Skeletal muscle satellite cell (primary cell): ENCODE data around the gene SHLD1.

Experiments
- H3K27me3 ChIP-seq: 2 replicates; pipeline ENCODE4 v1.7.0; 2013; ENCODE audit warnings: low read length; ENCODE audit not compliant: control insufficient read depth, insufficient read depth
- H3K36me3 ChIP-seq: 2 replicates; pipeline ENCODE4 v1.7.0; 2013; ENCODE audit warnings: mild to moderate bottlenecking, control low read depth, low read length; ENCODE audit not compliant: insufficient read depth
- H3K4me1 ChIP-seq: 2 replicates; pipeline ENCODE4 v1.7.0; 2013; ENCODE audit warnings: low read length; ENCODE audit not compliant: control insufficient read depth, insufficient read depth
- H3K4me2 ChIP-seq: 2 replicates; pipeline ENCODE4 v1.7.0; 2013; ENCODE audit warnings: mild to moderate bottlenecking, low read length
- H3K4me3 ChIP-seq: 2 replicates; pipeline ENCODE4 v1.7.0; 2013; ENCODE audit warnings: low read length
- H3K9ac ChIP-seq: 2 replicates; pipeline ENCODE4 v1.7.0; 2013; ENCODE audit warnings: mild to moderate bottlenecking, low read depth, low read length, moderate library complexity
- H3K9me3 ChIP-seq: replicated peaks from 2 replicates; pipeline ENCODE4 v1.7.0; 2013; ENCODE audit warnings: mild to moderate bottlenecking, control low read depth, low read length

Gene SHLD1

GRCh38 chr20:5827861-5828260 lies 77.7 kb downstream of the SHLD1 start:
- Histone ChIP-seq H3K36me3 (no peaks in the 10 kb centered on the region), H3K27me3 (no peaks in the 10 kb centered on the region), H3K9me3 (no peaks in the 10 kb centered on the region), H3K4me1 (no peaks in the 10 kb centered on the region), H3K4me3 (no peak overlapping the region), H3K9ac (no peak overlapping the region), H3K4me2 (no peak overlapping the region)

- H3K27me3 ChIP-seq, result no peaks in the 10 kb centered on the region
- H3K36me3 ChIP-seq, result no peaks in the 10 kb centered on the region
- H3K9ac ChIP-seq, result no peak overlapping the region
- no peaks in the 10 kb centered on the region for H3K9me3 ChIP-seq
- no peak overlapping the region for H3K4me2 ChIP-seq
- H3K4me1 ChIP-seq, result no peaks in the 10 kb centered on the region
- no peak overlapping the region for H3K4me3 ChIP-seq
Observed at GRCh38 chr20:5829241-5829809, 79.1 kb downstream of the SHLD1 start.

- H3K4me3 ChIP-seq, result no peak overlapping the region
- no peaks in the 10 kb centered on the region for H3K9me3 ChIP-seq
- H3K4me2 ChIP-seq, result no peak overlapping the region
- H3K27me3 ChIP-seq, result no peaks in the 10 kb centered on the region
- no peak overlapping the region for H3K9ac ChIP-seq
- no peaks in the 10 kb centered on the region for H3K36me3 ChIP-seq
- peaks cover 15% of the 10 kb centered on the region for H3K4me1 ChIP-seq
Observed at GRCh38 chr20:5831539-5832237, 81.5 kb downstream of the SHLD1 start.

GRCh38 chr20:5833309-5833941 lies 83.2 kb downstream of the SHLD1 start:
- Histone ChIP-seq H3K36me3 (no peaks in the 10 kb centered on the region), H3K9ac (no peak overlapping the region), H3K27me3 (no peaks in the 10 kb centered on the region), H3K4me2 (no peak overlapping the region), H3K9me3 (no peaks in the 10 kb centered on the region), H3K4me3 (no peak overlapping the region), H3K4me1 (peaks cover 15% of the 10 kb centered on the region)

GRCh38 chr20:5834436-5835005 lies 84.3 kb downstream of the SHLD1 start:
- Histone ChIP-seq H3K27me3 (no peaks in the 10 kb centered on the region), H3K36me3 (no peaks in the 10 kb centered on the region), H3K4me2 (no peak overlapping the region), H3K9me3 (no peaks in the 10 kb centered on the region), H3K9ac (no peak overlapping the region), H3K4me1 (peaks cover 15% of the 10 kb centered on the region), H3K4me3 (no peak overlapping the region)

GRCh38 chr20:5835321-5835821 lies 85.2 kb downstream of the SHLD1 start:
- Histone ChIP-seq H3K9me3 (no peaks in the 10 kb centered on the region), H3K36me3 (no peaks in the 10 kb centered on the region), H3K4me3 (no peak overlapping the region), H3K9ac (no peak overlapping the region), H3K4me2 (peak overlapping the region; percentile 61), H3K4me1 (peaks cover 15% of the 10 kb centered on the region), H3K27me3 (no peaks in the 10 kb centered on the region)

- H3K27me3 ChIP-seq, result no peaks in the 10 kb centered on the region
- no peaks in the 10 kb centered on the region for H3K36me3 ChIP-seq
- H3K4me1 ChIP-seq, result peaks cover 15% of the 10 kb centered on the region
- H3K4me3 ChIP-seq, result no peak overlapping the region
- peak overlapping the region; percentile 61 for H3K4me2 ChIP-seq
- no peaks in the 10 kb centered on the region for H3K9me3 ChIP-seq
- H3K9ac ChIP-seq, result no peak overlapping the region
Observed at GRCh38 chr20:5835871-5836270, 85.7 kb downstream of the SHLD1 start.

- H3K27me3 ChIP-seq, result no peaks in the 10 kb centered on the region
- H3K4me3 ChIP-seq, result no peak overlapping the region
- H3K4me2 ChIP-seq, result no peak overlapping the region
- no peaks in the 10 kb centered on the region for H3K9me3 ChIP-seq
- no peaks in the 10 kb centered on the region for H3K36me3 ChIP-seq
- H3K9ac ChIP-seq, result no peak overlapping the region
- peaks cover 15% of the 10 kb centered on the region for H3K4me1 ChIP-seq
Observed at GRCh38 chr20:5836569-5836968, 86.4 kb downstream of the SHLD1 start.

GRCh38 chr20:5840411-5841002 lies 90.3 kb downstream of the SHLD1 start:
- H3K36me3 ChIP-seq, result no peaks in the 10 kb centered on the region
- H3K4me1 ChIP-seq, result peaks cover 19% of the 10 kb centered on the region
- no peak overlapping the region for H3K9ac ChIP-seq
- no peaks in the 10 kb centered on the region for H3K27me3 ChIP-seq
- no peak overlapping the region for H3K4me3 ChIP-seq
- no peak overlapping the region for H3K4me2 ChIP-seq
- H3K9me3 ChIP-seq, result no peaks in the 10 kb centered on the region

- Histone ChIP-seq H3K4me3 (no peak overlapping the region), H3K9ac (no peak overlapping the region), H3K9me3 (no peaks in the 10 kb centered on the region), H3K36me3 (no peaks in the 10 kb centered on the region), H3K4me2 (no peak overlapping the region), H3K27me3 (peaks cover 2% of the 10 kb centered on the region), H3K4me1 (peaks cover 9% of the 10 kb centered on the region)
Observed at GRCh38 chr20:5841522-5841921, 91.3 kb downstream of the SHLD1 start.

GRCh38 chr20:5842465-5842864 lies 92.3 kb downstream of the SHLD1 start:
- Histone ChIP-seq H3K9ac (no peak overlapping the region), H3K9me3 (no peaks in the 10 kb centered on the region), H3K27me3 (peaks cover 5% of the 10 kb centered on the region), H3K4me3 (no peak overlapping the region), H3K4me2 (no peak overlapping the region), H3K36me3 (no peaks in the 10 kb centered on the region), H3K4me1 (peaks cover 9% of the 10 kb centered on the region)
